Uterus (tissue), 2 donors: ENCODE data around the gene DOCK4.

Experiments used
- CTCF ChIP-seq, 4 experiments: fragments of 200-600 bp in 2 of 4; fragments of 450-650 bp in 2 of 4; sonication (generic) in 2 of 4; IDR thresholded peaks; one replicate each; pipeline ENCODE4 v1.5.1; 2016 to 2019; ENCODE audit warnings: antibody characterized with exemption in 4 of 4, mild to moderate bottlenecking in 2 of 4, moderate library complexity in 1 of 4
- POLR2A ChIP-seq, 2 donors: fragments of 450-650 bp; IDR thresholded peaks; one replicate each; pipeline ENCODE4 v1.6.1; 2016; ENCODE audit warnings: antibody characterized with exemption in 2 of 2, mild to moderate bottlenecking in 1 of 2, moderate library complexity in 1 of 2

- TF ChIP-seq CTCF (IDR thresholded peaks at IDR 0.05) (no peak), POLR2A (IDR thresholded peaks at IDR 0.05) (no peak)
These were observed 113.3 kb downstream of the DOCK4 start for GRCh38 chr7:112092709-112093395.
